Activated B cell treated with CpG ODN at 0.5 μM for 24 hours (primary cell): ENCODE measurements around the gene LIMS2. TPM values are rescaled to one million over a fixed set of nuclear protein-coding genes. Genes with fewer than 3 reads are reported as not detected.

Source experiments
- ATAC-seq: fragments of 200-7000 bp; cut with Tn5 transposase; one replicate; pipeline ENCODE4 v1.10.0; 2021; ENCODE audit warnings: low read depth, mild to moderate bottlenecking, moderate library complexity
- CTCF ChIA-PET: fragments of 350-600 bp; sonication (Branson Sonifier 250); formaldehyde crosslinking; loops from one replicate; lab custom pipeline; 2021; ENCODE audit warnings: antibody characterized with exemption; lab: Charles Lee
- POLR2A ChIA-PET: fragments of 350-600 bp; sonication (Branson Sonifier 250); formaldehyde crosslinking; loops from one replicate; lab custom pipeline; 2021; ENCODE audit warnings: antibody characterized with exemption; lab: Charles Lee
- DNase-seq: peaks from one replicate; pipeline ENCODE4 v3.0.0; 2022
- H3K27ac Mint-ChIP-seq: one replicate; pipeline ENCODE4 v1.8.0; 2020; ENCODE audit warnings: mixed read lengths
- H3K27me3 Mint-ChIP-seq: one replicate; pipeline ENCODE4 v1.8.0; 2021; ENCODE audit warnings: mixed read lengths
- H3K36me3 Mint-ChIP-seq: one replicate; pipeline ENCODE4 v1.8.0; 2021; ENCODE audit warnings: low read depth, mixed read lengths
- H3K4me1 Mint-ChIP-seq: one replicate; pipeline ENCODE4 v1.8.0; 2021; ENCODE audit warnings: mixed read lengths
- H3K4me3 Mint-ChIP-seq: one replicate; pipeline ENCODE4 v1.8.0; 2020; ENCODE audit warnings: mild to moderate bottlenecking, mixed read lengths
- H3K9me3 Mint-ChIP-seq: one replicate; pipeline ENCODE4 v1.8.0; 2020; ENCODE audit warnings: mixed read lengths
- CTCF ChIP-seq: fragments of 200-600 bp; IDR thresholded peaks from one replicate; pipeline ENCODE4 v1.8.0; 2022; ENCODE audit warnings: antibody characterized with exemption, mild to moderate bottlenecking
- intact Hi-C: fragments of 100-400 bp; cut with micrococcal nuclease; formaldehyde crosslinking; loops from one replicate; pipeline ENCODE4 v1.15.1; 2024
- total RNA-seq: library from RNA; stranded (reverse); gene quantifications from 2 replicates; pipeline ENCODE4 v1.2.3, GENCODE V29; 2022

The LIMS2 gene
- total RNA-seq, 1 donor from 2014 or later: 5.3 TPM

GRCh38 chr2:127657232-127657595, 18.1 kb downstream of the LIMS2 start:
- ATAC-seq (no peak), DNase-seq (no peak)
- POLR2A ChIA-PET: no interaction called here
- no peaks in the 10 kb centered on the region for H3K36me3 Mint-ChIP-seq
- no peaks in the 10 kb centered on the region for H3K9me3 Mint-ChIP-seq
- intact Hi-C loops: no loop called here
- H3K4me1 Mint-ChIP-seq: peaks cover 21% of the 10 kb centered on the region
- CTCF ChIA-PET: interaction anchor here (11.3 kb wide), 1 partner anchor 64 kb away, joined by 289 read pairs; no protein-coding TSS in a partner anchor
- H3K27ac Mint-ChIP-seq: no peak overlapping the region
- TF ChIP-seq CTCF: no peak
- H3K27me3 Mint-ChIP-seq: peaks cover 11% of the 10 kb centered on the region
- no peak overlapping the region for H3K4me3 Mint-ChIP-seq

- no peak overlapping the region for H3K27ac Mint-ChIP-seq
- no peaks in the 10 kb centered on the region for H3K9me3 Mint-ChIP-seq
- H3K4me1 Mint-ChIP-seq: peaks cover 26% of the 10 kb centered on the region
- CTCF ChIA-PET: interaction anchor here (11.3 kb wide), 1 partner anchor 64 kb away, joined by 289 read pairs; no protein-coding TSS in a partner anchor
- H3K36me3 Mint-ChIP-seq: no peaks in the 10 kb centered on the region
- peak; percentile 10 for ATAC-seq
- POLR2A ChIA-PET: no interaction called here
- DNase-seq: no peak
- H3K4me3 Mint-ChIP-seq: no peak overlapping the region
- no peak for TF ChIP-seq CTCF
- peaks cover 8% of the 10 kb centered on the region for H3K27me3 Mint-ChIP-seq
- intact Hi-C loops: no loop called here
Observed at GRCh38 chr2:127656569-127657231, 18.6 kb downstream of the LIMS2 start.

GRCh38 chr2:127655209-127656073, 19.9 kb downstream of the LIMS2 start:
- intact Hi-C loops: no loop called here
- H3K27ac Mint-ChIP-seq: no peak overlapping the region

GRCh38 chr2:127654838-127655175, 20.5 kb downstream of the LIMS2 start:
- no peak overlapping the region for H3K4me3 Mint-ChIP-seq
- H3K27me3 Mint-ChIP-seq: no peaks in the 10 kb centered on the region
- no peak overlapping the region for H3K27ac Mint-ChIP-seq
- POLR2A ChIA-PET: no interaction called here
- DNase-seq (no peak), ATAC-seq (no peak)
- no peaks in the 10 kb centered on the region for H3K36me3 Mint-ChIP-seq
- peaks cover 37% of the 10 kb centered on the region for H3K4me1 Mint-ChIP-seq
- no peak for TF ChIP-seq CTCF
- intact Hi-C loops: no loop called here
- CTCF ChIA-PET: interaction anchor here (11.3 kb wide), 1 partner anchor 62 kb away, joined by 289 read pairs; no protein-coding TSS in a partner anchor
- no peaks in the 10 kb centered on the region for H3K9me3 Mint-ChIP-seq

More at GRCh38 chr2:127655209-127656073, 19.9 kb downstream of the LIMS2 start:
- DNase-seq (no peak), ATAC-seq (no peak)
- Mint-ChIP-seq H3K36me3 (no peaks in the 10 kb centered on the region), H3K4me1 (peaks cover 36% of the 10 kb centered on the region), H3K4me3 (no peak overlapping the region), H3K27me3 (peaks cover 3% of the 10 kb centered on the region), H3K9me3 (no peaks in the 10 kb centered on the region)
- ChIA-PET CTCF (interaction anchor here (11.3 kb wide), 1 partner anchor 62 kb away, joined by 289 read pairs; no protein-coding TSS in a partner anchor), POLR2A (no interaction called here)
- no peak for TF ChIP-seq CTCF
